Lower leg skin (tissue), 3 donors: Measurements from ENCODE around the gene ANO9.

Source experiments
- POLR2A ChIP-seq, 2 donors: fragments of 450-650 bp; IDR thresholded peaks; one replicate each; pipeline ENCODE4 v1.6.1; 2016 to 2017; ENCODE audit warnings: antibody characterized with exemption in 2 of 2, mild to moderate bottlenecking in 1 of 2, moderate library complexity in 1 of 2
- TF ChIP-seq, protein P1 (sequence below), 3 donors: fragments of 450-650 bp; IDR thresholded peaks; one replicate each; pipeline ENCODE4 v1.5.1; 2016; ENCODE audit warnings: antibody characterized with exemption in 3 of 3, mild to moderate bottlenecking in 3 of 3, moderate library complexity in 2 of 3

DNA sequence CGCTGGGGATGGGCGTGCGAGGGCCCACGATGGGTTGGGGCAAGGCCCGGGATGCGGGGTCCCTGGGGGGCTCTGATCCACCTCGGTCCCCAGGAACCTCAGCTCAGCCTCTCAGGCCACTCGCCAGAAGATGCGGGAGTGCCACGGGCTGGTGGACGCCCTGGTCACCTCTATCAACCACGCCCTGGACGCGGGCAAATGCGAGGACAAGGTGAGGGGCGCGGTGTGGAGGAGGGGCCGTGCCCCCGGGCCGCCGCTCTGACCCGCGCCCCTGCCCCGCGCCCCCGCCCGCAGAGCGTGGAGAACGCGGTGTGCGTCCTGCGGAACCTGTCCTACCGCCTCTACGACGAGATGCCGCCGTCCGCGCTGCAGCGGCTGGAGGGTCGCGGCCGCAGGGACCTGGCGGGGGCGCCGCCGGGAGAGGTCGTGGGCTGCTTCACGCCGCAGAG lies 41.5 kb downstream of the ANO9 start:
- TF ChIP-seq, protein P1, sequence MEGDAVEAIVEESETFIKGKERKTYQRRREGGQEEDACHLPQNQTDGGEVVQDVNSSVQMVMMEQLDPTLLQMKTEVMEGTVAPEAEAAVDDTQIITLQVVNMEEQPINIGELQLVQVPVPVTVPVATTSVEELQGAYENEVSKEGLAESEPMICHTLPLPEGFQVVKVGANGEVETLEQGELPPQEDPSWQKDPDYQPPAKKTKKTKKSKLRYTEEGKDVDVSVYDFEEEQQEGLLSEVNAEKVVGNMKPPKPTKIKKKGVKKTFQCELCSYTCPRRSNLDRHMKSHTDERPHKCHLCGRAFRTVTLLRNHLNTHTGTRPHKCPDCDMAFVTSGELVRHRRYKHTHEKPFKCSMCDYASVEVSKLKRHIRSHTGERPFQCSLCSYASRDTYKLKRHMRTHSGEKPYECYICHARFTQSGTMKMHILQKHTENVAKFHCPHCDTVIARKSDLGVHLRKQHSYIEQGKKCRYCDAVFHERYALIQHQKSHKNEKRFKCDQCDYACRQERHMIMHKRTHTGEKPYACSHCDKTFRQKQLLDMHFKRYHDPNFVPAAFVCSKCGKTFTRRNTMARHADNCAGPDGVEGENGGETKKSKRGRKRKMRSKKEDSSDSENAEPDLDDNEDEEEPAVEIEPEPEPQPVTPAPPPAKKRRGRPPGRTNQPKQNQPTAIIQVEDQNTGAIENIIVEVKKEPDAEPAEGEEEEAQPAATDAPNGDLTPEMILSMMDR (IDR thresholded peaks at IDR 0.05), result no peak
- TF ChIP-seq POLR2A (IDR thresholded peaks at IDR 0.05), result no peak
